NCI-H2196 (cell line): Measurements from ENCODE around the gene GATAD2A.

Experiments used
- DNase-seq: peaks from one replicate; lab custom pipeline; 2025; ENCODE audit not compliant: unreplicated experiment; lab: John Stamatoyannopoulos, UW

GATAD2A gene

GRCh38 chr19:19542507-19542906 is 137.0 kb downstream of the GATAD2A start:
- no peak for DNase-seq

GRCh38 chr19:19543101-19543500 is 137.6 kb downstream of the GATAD2A start:
- DNase-seq, result no peak

GRCh38 chr19:19543640-19544039 is 138.2 kb downstream of the GATAD2A start:
- no peak for DNase-seq

GRCh38 chr19:19544257-19544953 is 138.9 kb downstream of the GATAD2A start:
- DNase-seq, result no peak

GRCh38 chr19:19544954-19545591 is 139.6 kb downstream of the GATAD2A start:
- DNase-seq, result no peak

GRCh38 chr19:19545707-19546106 is 140.2 kb downstream of the GATAD2A start:
- DNase-seq, result no peak

GRCh38 chr19:19546751-19547162 is 141.3 kb downstream of the GATAD2A start:
- DNase-seq, result no peak

GRCh38 chr19:19547674-19548336 is 142.3 kb downstream of the GATAD2A start:
- no peak for DNase-seq

GRCh38 chr19:19548915-19549759 is 143.7 kb downstream of the GATAD2A start:
- no peak for DNase-seq

GRCh38 chr19:19549804-19550464 is 144.5 kb downstream of the GATAD2A start:
- DNase-seq, result no peak

- no peak for DNase-seq
These were observed 145.0 kb downstream of the GATAD2A start for GRCh38 chr19:19550485-19550929.

- DNase-seq, result no peak
These were observed 145.7 kb downstream of the GATAD2A start for GRCh38 chr19:19550972-19551852.

GRCh38 chr19:19551853-19552192 is 146.3 kb downstream of the GATAD2A start:
- no peak for DNase-seq

GRCh38 chr19:19552798-19553197 is 147.3 kb downstream of the GATAD2A start:
- no peak for DNase-seq

GRCh38 chr19:19553670-19554069 is 148.2 kb downstream of the GATAD2A start:
- DNase-seq, result no peak

- peak; percentile 30 for DNase-seq
These were observed 148.9 kb downstream of the GATAD2A start for GRCh38 chr19:19554074-19555023.

- DNase-seq, result no peak
These were observed 152.6 kb downstream of the GATAD2A start for GRCh38 chr19:19558055-19558454.
